HG03354 (cell line): ENCODE measurements around the gene AMMECR1L.
"Not testable (repeated sequence)": the region's sequence is repeated elsewhere in the genome, so short reads cannot be mapped to it uniquely, and the experiment has no call there.

Experiments used
- ATAC-seq: cut with Tn5 transposase; IDR thresholded peaks from one replicate; pipeline ENCODE4 v1.9.1; 2021; ENCODE audit warnings: mild to moderate bottlenecking; ENCODE audit not compliant: unreplicated experiment, poor library complexity, severe bottlenecking

The AMMECR1L gene

GRCh38 chr2:127885780-127886592, at the start of gene AMMECR1L:
Gene AMMECR1L, minus strand, starts transcription at chr2:127885956. Its CDS starts 11,722 bp downstream, at chr2:127874234.
- ATAC-seq: peak; percentile 94

GRCh38 chr2:127935337-127935736, 49.6 kb upstream of the AMMECR1L start:
- no peak for ATAC-seq

GRCh38 chr2:127932199-127932876, 46.6 kb upstream of the AMMECR1L start:
- ATAC-seq: no peak

GRCh38 chr2:127929449-127929848, 43.7 kb upstream of the AMMECR1L start:
- no peak for ATAC-seq

GRCh38 chr2:127927384-127927783, 41.6 kb upstream of the AMMECR1L start:
- ATAC-seq: no peak

- no peak for ATAC-seq
Measured at GRCh38 chr2:127917916-127918315, 32.2 kb upstream of the AMMECR1L start.

GRCh38 chr2:127913808-127914457, 28.2 kb upstream of the AMMECR1L start:
- ATAC-seq: no peak

GRCh38 chr2:127911737-127912136, 26.0 kb upstream of the AMMECR1L start:
- ATAC-seq: no peak

- ATAC-seq: no peak
Measured at GRCh38 chr2:127910415-127910814, 24.7 kb upstream of the AMMECR1L start.

GRCh38 chr2:127909019-127909418, 23.3 kb upstream of the AMMECR1L start:
- ATAC-seq: no peak

- ATAC-seq: not testable (repeated sequence)
Measured at GRCh38 chr2:127907733-127908400, 22.1 kb upstream of the AMMECR1L start.

- ATAC-seq: no peak
Measured at GRCh38 chr2:127906206-127906926, 20.6 kb upstream of the AMMECR1L start.

- ATAC-seq: no peak
Measured at GRCh38 chr2:127901339-127902056, 15.7 kb upstream of the AMMECR1L start.

- ATAC-seq: no peak
Measured at GRCh38 chr2:127897531-127898211, 11.9 kb upstream of the AMMECR1L start.

- no peak for ATAC-seq
Measured at GRCh38 chr2:127893494-127893893, 7.7 kb upstream of the AMMECR1L start.

GRCh38 chr2:127893033-127893432, 7.3 kb upstream of the AMMECR1L start:
- ATAC-seq: no peak

- no peak for ATAC-seq
Measured at GRCh38 chr2:127891811-127892210, 6.1 kb upstream of the AMMECR1L start.

GRCh38 chr2:127890756-127891155, 5.0 kb upstream of the AMMECR1L start:
- not testable (repeated sequence) for ATAC-seq
